ENCODE data around the gene POU2AF2. TPM values are rescaled to one million over a fixed set of nuclear protein-coding genes. Genes with fewer than 3 reads are reported as not detected.
A peak's percentile ranks its signal among the peaks of the same experiment; 100 is the strongest.
"Not testable (repeated sequence)": the region's sequence is repeated elsewhere in the genome, so short reads cannot be mapped to it uniquely, and the experiment has no call there.

POU2AF2 gene
- total and polyA plus RNA-seq, 4 experiments from 2014 or later: not detected

DNA sequence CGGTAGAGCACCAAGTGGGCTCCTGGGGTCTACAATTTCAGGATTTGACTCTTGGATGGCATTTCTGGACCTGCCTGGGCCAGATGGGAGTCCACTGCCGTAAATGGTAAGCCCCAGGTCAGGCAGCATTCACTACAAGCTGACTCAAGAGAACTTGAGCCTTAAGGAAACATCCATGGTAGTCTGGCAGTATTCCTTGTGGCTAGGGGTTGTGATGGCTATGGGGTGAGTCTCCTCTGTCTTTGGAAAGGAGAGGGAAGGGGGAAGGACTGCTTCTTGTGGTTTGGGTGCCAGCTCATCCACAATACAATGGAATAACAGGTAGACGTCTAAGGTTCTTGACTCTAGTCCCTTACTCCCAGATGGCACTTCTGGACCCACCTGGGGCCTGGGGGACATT, 32.3 kb upstream of the POU2AF2 start:
- no peak overlapping the region for H3K4me3 ChIP-seq (ENCODE audit: low read length in 2 of 2)
- CTCF ChIA-PET (ENCODE audit: partially characterized antibody): no interaction called here
- H3K4me3 Mint-ChIP-seq: no peak overlapping the region
- H3K36me3 ChIP-seq (ENCODE audit: insufficient read depth, low read length): no peaks in the 10 kb centered on the region
- H3K4me1 Mint-ChIP-seq: no peaks in the 10 kb centered on the region
- peaks cover 3 to 5% of the 10 kb centered on the region in 2 donors for H3K27me3 Mint-ChIP-seq
- no peak for DNase-seq
- no peaks in the 10 kb centered on the region for H3K27me3 ChIP-seq (ENCODE audit: insufficient read depth, low read length)
- H3K4me1 ChIP-seq (ENCODE audit: insufficient read depth, low read length): no peaks in the 10 kb centered on the region
- H3K27ac Mint-ChIP-seq: no peak overlapping the region
- no peaks in the 10 kb centered on the region for H3K36me3 Mint-ChIP-seq
- H3K9me3 ChIP-seq (ENCODE audit: control insufficient read depth in 1 of 2, low read length in 2 of 2): no peaks in the 10 kb centered on the region
- H3K9me3 Mint-ChIP-seq: no peaks in the 10 kb centered on the region
- intact Hi-C loops (cut with micrococcal nuclease): no loop called here
- no peak overlapping the region for H3K27ac ChIP-seq (ENCODE audit: low read depth, low read length)
- POLR2A ChIA-PET (ENCODE audit: partially characterized antibody): no interaction called here

DNA sequence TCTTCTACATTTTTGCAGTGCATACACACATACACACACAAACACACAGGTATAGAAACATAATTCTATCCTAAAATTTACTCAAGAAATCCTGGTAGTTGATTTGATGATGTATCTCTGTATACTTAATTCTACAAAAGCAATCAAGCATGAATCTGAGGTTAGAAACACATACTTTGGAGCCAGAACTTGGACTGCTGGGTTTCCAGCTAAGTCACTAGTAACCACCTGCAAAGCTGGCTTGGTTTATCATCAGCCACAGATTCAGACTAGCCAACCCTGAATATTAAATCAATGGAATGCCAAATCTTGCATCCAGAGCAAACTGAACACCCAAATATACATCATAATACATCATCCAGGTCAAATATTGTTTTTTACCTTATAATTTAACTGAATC, 24.8 kb upstream of the POU2AF2 start:
- ChIA-PET POLR2A (ENCODE audit: partially characterized antibody) (no interaction called here), CTCF (ENCODE audit: partially characterized antibody) (interaction anchor here (1.1 to 2.3 kb wide), 2 partner anchors 10 to 34 kb away, joined by 3 to 14 read pairs; no protein-coding TSS in a partner anchor)
- Histone ChIP-seq H3K9me3 (ENCODE audit: control insufficient read depth in 1 of 2, low read length in 2 of 2) (no peaks in the 10 kb centered on the region), H3K36me3 (ENCODE audit: insufficient read depth, low read length) (no peaks in the 10 kb centered on the region), H3K4me1 (ENCODE audit: insufficient read depth, low read length) (peaks cover 8% of the 10 kb centered on the region), H3K4me3 (ENCODE audit: low read length in 2 of 2) (no peak overlapping the region), H3K27me3 (ENCODE audit: insufficient read depth, low read length) (no peaks in the 10 kb centered on the region), H3K27ac (ENCODE audit: low read depth, low read length) (no peak overlapping the region)
- DNase-seq: no peak
- H3K27me3 Mint-ChIP-seq: peaks cover 1 to 9% of the 10 kb centered on the region in 2 donors
- intact Hi-C loops (cut with micrococcal nuclease): no loop called here
- H3K9me3 Mint-ChIP-seq: no peaks in the 10 kb centered on the region
- no peaks in the 10 kb centered on the region for H3K36me3 Mint-ChIP-seq
- no peak overlapping the region for H3K4me3 Mint-ChIP-seq
- H3K4me1 Mint-ChIP-seq: peaks cover 9 to 16% (median 11%) of the 10 kb centered on the region in 4 donors
- H3K27ac Mint-ChIP-seq: no peak overlapping the region

DNA sequence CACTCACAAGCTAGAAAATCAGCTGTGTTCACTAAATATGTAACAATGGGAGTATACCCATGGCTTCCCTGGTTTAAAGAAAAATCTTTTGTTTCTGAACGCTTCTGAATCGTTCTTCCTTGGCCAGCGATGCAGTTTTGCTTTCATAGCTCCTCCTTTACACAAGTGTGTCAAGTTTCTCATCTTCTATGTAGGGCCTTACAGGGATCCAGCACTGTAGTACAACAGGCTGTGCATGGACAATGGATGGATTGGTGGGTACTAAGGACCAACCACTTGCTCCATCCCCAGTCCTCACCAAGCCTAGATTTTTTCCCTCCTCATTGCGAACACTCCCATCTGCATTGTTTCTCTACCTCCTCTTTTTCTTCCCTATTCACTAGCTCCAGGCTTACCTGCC, 24.3 kb upstream of the POU2AF2 start:
- H3K27ac Mint-ChIP-seq: no peak overlapping the region
- no peaks in the 10 kb centered on the region for H3K36me3 ChIP-seq (ENCODE audit: insufficient read depth, low read length)
- CTCF ChIA-PET (ENCODE audit: partially characterized antibody): interaction anchor here (1.1 to 2.3 kb wide), 2 partner anchors 9 to 35 kb away, joined by 3 to 14 read pairs; no protein-coding TSS in a partner anchor
- H3K4me3 ChIP-seq (ENCODE audit: low read length in 2 of 2): no peak overlapping the region
- DNase-seq: no peak
- POLR2A ChIA-PET (ENCODE audit: partially characterized antibody): no interaction called here
- no peak overlapping the region for H3K27ac ChIP-seq (ENCODE audit: low read depth, low read length)
- no peaks in the 10 kb centered on the region for H3K27me3 ChIP-seq (ENCODE audit: insufficient read depth, low read length)
- peaks cover 8% of the 10 kb centered on the region for H3K4me1 ChIP-seq (ENCODE audit: insufficient read depth, low read length)
- H3K4me3 Mint-ChIP-seq: no peak overlapping the region
- no peaks in the 10 kb centered on the region for H3K9me3 ChIP-seq (ENCODE audit: control insufficient read depth in 1 of 2, low read length in 2 of 2)
- no peaks in the 10 kb centered on the region for H3K36me3 Mint-ChIP-seq
- H3K4me1 Mint-ChIP-seq: peaks cover 9 to 16% (median 11%) of the 10 kb centered on the region in 4 donors
- no peaks in the 10 kb centered on the region for H3K9me3 Mint-ChIP-seq
- peaks cover 0 to 7% of the 10 kb centered on the region in 2 donors for H3K27me3 Mint-ChIP-seq
- intact Hi-C loops (cut with micrococcal nuclease): no loop called here

DNA sequence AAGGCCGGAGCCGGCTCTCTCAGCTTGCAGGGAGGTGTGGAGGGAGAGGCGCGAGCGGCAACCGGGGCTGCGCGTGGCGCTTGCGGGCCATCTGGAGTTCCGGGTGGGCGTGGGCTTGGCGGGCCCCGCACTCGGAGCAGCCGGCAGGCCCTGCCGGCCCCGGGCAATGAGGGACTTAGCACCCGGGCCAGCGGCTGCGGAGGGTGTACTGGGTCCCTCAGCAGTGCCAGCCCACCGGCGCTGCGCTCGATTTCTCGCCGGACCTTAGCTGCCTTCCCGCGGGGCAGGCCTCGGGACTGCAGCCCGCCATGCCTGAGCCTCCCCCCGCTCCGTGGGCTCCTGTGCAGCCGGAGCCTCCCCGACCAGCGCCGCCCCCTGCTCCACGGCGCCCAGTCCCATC, 23.6 kb upstream of the POU2AF2 start:
- H3K27ac ChIP-seq (ENCODE audit: low read depth, low read length); intact Hi-C loops (cut with micrococcal nuclease); H3K9me3 ChIP-seq (ENCODE audit: control insufficient read depth in 1 of 2, low read length in 2 of 2); H3K9me3 Mint-ChIP-seq; POLR2A ChIA-PET (ENCODE audit: partially characterized antibody); H3K4me3 Mint-ChIP-seq; H3K27me3 Mint-ChIP-seq; DNase-seq; H3K27ac Mint-ChIP-seq; H3K36me3 Mint-ChIP-seq; H3K27me3 ChIP-seq (ENCODE audit: insufficient read depth, low read length); H3K36me3 ChIP-seq (ENCODE audit: insufficient read depth, low read length); CTCF ChIA-PET (ENCODE audit: partially characterized antibody); H3K4me3 ChIP-seq (ENCODE audit: low read length in 2 of 2); H3K4me1 ChIP-seq (ENCODE audit: insufficient read depth, low read length): not testable (repeated sequence)
- peaks cover 9 to 16% (median 11%) of the 10 kb centered on the region in 4 donors for H3K4me1 Mint-ChIP-seq

DNA sequence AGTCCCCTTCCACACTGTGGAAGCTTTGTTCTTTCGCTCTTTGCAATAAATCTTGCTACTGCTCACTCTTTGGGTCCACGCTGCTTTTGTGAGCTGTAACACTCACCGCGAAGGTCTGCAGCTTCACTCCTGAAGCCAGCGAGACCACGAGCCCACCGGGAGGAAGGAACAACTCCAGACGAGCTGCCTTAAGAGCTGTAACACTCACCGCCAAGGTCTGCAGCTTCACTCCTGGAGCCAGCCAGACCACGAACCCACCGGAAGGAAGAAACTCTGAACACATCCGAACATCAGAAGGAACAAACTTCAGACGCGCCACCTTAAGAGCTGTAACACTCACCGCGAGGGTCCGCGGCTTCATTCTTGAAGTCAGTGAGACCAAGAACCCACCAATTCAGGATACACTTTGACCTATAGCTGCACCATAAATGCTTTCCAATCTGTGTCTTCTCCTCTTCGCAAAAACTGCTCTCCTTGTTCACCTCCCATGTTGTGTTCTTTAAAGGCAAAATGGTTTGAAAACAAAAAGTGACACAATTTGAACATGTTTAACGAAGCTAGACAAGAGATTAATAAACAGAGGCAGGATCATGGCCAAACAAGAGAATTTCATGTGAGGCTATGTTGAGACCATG, 22.6 kb upstream of the POU2AF2 start:
- H3K27ac Mint-ChIP-seq: peak overlapping the region in 3 of 7 donors; percentile 6 to 60 (median 60)
- H3K4me1 ChIP-seq (ENCODE audit: insufficient read depth, low read length); POLR2A ChIA-PET (ENCODE audit: partially characterized antibody); H3K9me3 Mint-ChIP-seq; CTCF ChIA-PET (ENCODE audit: partially characterized antibody); H3K9me3 ChIP-seq (ENCODE audit: control insufficient read depth in 1 of 2, low read length in 2 of 2); H3K36me3 Mint-ChIP-seq; H3K27ac ChIP-seq (ENCODE audit: low read depth, low read length); H3K27me3 ChIP-seq (ENCODE audit: insufficient read depth, low read length); intact Hi-C loops (cut with micrococcal nuclease); H3K36me3 ChIP-seq (ENCODE audit: insufficient read depth, low read length); H3K27me3 Mint-ChIP-seq: not testable (repeated sequence)
- peak overlapping the region in 1 of 2 donors; percentile 44 for H3K4me3 ChIP-seq (ENCODE audit: low read length in 2 of 2)
- peak in 4 of 5 donors; percentile 30 to 54 (median 34) for DNase-seq
- H3K4me1 Mint-ChIP-seq: peaks cover 9 to 16% (median 11%) of the 10 kb centered on the region in 4 donors
- peak overlapping the region; percentile 67 to 89 (median 82) for H3K4me3 Mint-ChIP-seq

DNA sequence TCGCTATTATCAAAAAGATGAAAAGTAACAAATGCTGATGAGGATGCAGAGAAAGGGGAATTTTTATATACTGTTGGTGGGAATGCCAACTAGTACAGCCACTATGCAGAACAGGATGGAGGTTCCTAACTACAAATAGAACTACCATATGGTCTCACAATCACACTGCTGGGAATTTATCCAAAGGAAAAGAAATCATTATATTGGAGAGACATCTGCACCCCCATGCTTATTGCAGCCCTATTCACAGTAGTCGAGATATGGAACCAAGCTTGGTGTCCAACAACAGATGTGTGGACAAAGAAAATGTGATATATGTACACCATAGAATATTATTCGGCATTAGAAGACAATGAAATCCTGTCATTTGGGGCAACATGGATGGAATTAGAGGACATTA, 19.6 kb upstream of the POU2AF2 start:
- Mint-ChIP-seq H3K27ac (no peak overlapping the region), H3K4me1 (peaks cover 22 to 37% (median 26%) of the 10 kb centered on the region in 4 donors), H3K4me3 (no peak overlapping the region), H3K27me3 (peaks cover 1 to 2% of the 10 kb centered on the region in 2 donors), H3K36me3 (no peaks in the 10 kb centered on the region), H3K9me3 (no peaks in the 10 kb centered on the region)
- no peak overlapping the region for H3K4me3 ChIP-seq (ENCODE audit: low read length in 2 of 2)
- POLR2A ChIA-PET (ENCODE audit: partially characterized antibody): no interaction called here
- no peak for DNase-seq
- intact Hi-C loops (cut with micrococcal nuclease): no loop called here
- no peaks in the 10 kb centered on the region for H3K27me3 ChIP-seq (ENCODE audit: insufficient read depth, low read length)
- H3K9me3 ChIP-seq (ENCODE audit: control insufficient read depth in 1 of 2, low read length in 2 of 2): no peaks in the 10 kb centered on the region
- CTCF ChIA-PET (ENCODE audit: partially characterized antibody): interaction anchor here (1.0 to 2.4 kb wide), 3 partner anchors 220 to 792 kb away, joined by 3 to 6 read pairs (median 3); no protein-coding TSS in a partner anchor
- no peaks in the 10 kb centered on the region for H3K36me3 ChIP-seq (ENCODE audit: insufficient read depth, low read length)
- peaks cover 20% of the 10 kb centered on the region for H3K4me1 ChIP-seq (ENCODE audit: insufficient read depth, low read length)
- no peak overlapping the region for H3K27ac ChIP-seq (ENCODE audit: low read depth, low read length)

DNA sequence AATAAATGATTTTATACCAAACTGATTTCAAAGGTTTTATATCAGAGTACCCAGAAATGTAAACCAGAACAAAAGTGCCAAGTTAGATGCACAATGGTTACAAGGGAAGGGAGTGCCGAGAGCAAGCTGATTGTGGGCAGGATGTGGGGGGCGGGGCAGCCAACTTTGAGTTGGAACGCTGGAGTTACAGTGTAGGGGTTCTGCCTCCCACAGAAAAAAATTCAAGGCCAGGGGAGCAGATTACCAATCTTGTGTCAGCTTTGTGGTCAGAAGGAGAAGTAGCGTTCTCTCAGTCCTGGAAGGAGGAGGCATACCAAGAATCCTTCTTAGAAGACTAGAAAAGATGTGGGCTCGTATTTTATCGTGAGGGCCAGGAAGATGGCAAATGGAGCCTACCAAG, 15.9 kb upstream of the POU2AF2 start:
- ChIA-PET POLR2A (ENCODE audit: partially characterized antibody) (no interaction called here), CTCF (ENCODE audit: partially characterized antibody) (interaction anchor here (0.8 to 4.1 kb wide), 13 partner anchors 9 to 1029 kb away, joined by 3 to 45 read pairs (median 6); no protein-coding TSS in a partner anchor)
- Histone ChIP-seq H3K4me1 (ENCODE audit: insufficient read depth, low read length) (peaks cover 12% of the 10 kb centered on the region), H3K36me3 (ENCODE audit: insufficient read depth, low read length) (no peaks in the 10 kb centered on the region), H3K9me3 (ENCODE audit: control insufficient read depth in 1 of 2, low read length in 2 of 2) (no peaks in the 10 kb centered on the region), H3K27ac (ENCODE audit: low read depth, low read length) (no peak overlapping the region), H3K4me3 (ENCODE audit: low read length in 2 of 2) (no peak overlapping the region), H3K27me3 (ENCODE audit: insufficient read depth, low read length) (no peaks in the 10 kb centered on the region)
- Mint-ChIP-seq H3K27me3 (peaks cover 9 to 17% of the 10 kb centered on the region in 2 donors), H3K9me3 (peaks cover 0 to 4% (median 0%) of the 10 kb centered on the region in 8 donors), H3K27ac (peak overlapping the region in 2 of 7 donors; percentile 42 to 55), H3K36me3 (no peaks in the 10 kb centered on the region), H3K4me1 (peaks cover 12 to 22% (median 15%) of the 10 kb centered on the region in 4 donors), H3K4me3 (peak overlapping the region in 7 of 8 donors; percentile 43 to 83 (median 78))
- DNase-seq: peak in 2 of 5 donors; percentile 7 to 23
- intact Hi-C loops (cut with micrococcal nuclease): loop anchor here (1.0 to 5.0 kb wide), 5 partner anchors 766 to 1282 kb away; no protein-coding TSS in a partner anchor
